ENCODE measurements around the gene UBA5. TPM values are rescaled to one million over a fixed set of nuclear protein-coding genes. Genes with fewer than 3 reads are reported as not detected.

The UBA5 gene
- total RNA-seq, 1 donor from 2014 or later: 84.7 TPM

GRCh38 chr3:132625613-132626012 lies 34.5 kb upstream of the UBA5 start:
- H3K36me3 ChIP-seq: peaks cover 17% of the 10 kb centered on the region
- Mint-ChIP-seq H3K27ac (no peak overlapping the region), H3K4me3 (no peak overlapping the region), H3K36me3 (peaks cover 13% of the 10 kb centered on the region), H3K4me1 (no peaks in the 10 kb centered on the region), H3K27me3 (ENCODE audit: insufficient read depth, low read depth) (no peaks in the 10 kb centered on the region), H3K9me3 (no peaks in the 10 kb centered on the region)
- no peak overlapping the region for H2AFZ ChIP-seq (replicated peaks)
- H3K4me2 ChIP-seq: no peak overlapping the region
- no peaks in the 10 kb centered on the region for H3K4me1 ChIP-seq
- TF ChIP-seq EZH2 (IDR thresholded peaks at IDR 0.05): no peak
- no peak for TF ChIP-seq EZH2phosphoT487 (IDR thresholded peaks at IDR 0.05)
- TF ChIP-seq CTCF (IDR thresholded peaks at IDR 0.05): no peak
- H3K79me2 ChIP-seq (ENCODE audit: low read depth): no peaks in the 10 kb centered on the region
- no peak overlapping the region for H3K4me3 ChIP-seq
- H3K9me3 ChIP-seq (ENCODE audit: low read depth): no peaks in the 10 kb centered on the region
- peak overlapping the region; percentile 13 for H3K27ac ChIP-seq
- no peaks in the 10 kb centered on the region for H3F3A ChIP-seq (ENCODE audit: low read depth)
- H3K9ac ChIP-seq: no peak overlapping the region
- H3K27me3 ChIP-seq: no peaks in the 10 kb centered on the region
- DNase-seq (ENCODE audit: low spot score): no peak
- no peaks in the 10 kb centered on the region for H4K20me1 ChIP-seq (ENCODE audit: low read depth)

DNA sequence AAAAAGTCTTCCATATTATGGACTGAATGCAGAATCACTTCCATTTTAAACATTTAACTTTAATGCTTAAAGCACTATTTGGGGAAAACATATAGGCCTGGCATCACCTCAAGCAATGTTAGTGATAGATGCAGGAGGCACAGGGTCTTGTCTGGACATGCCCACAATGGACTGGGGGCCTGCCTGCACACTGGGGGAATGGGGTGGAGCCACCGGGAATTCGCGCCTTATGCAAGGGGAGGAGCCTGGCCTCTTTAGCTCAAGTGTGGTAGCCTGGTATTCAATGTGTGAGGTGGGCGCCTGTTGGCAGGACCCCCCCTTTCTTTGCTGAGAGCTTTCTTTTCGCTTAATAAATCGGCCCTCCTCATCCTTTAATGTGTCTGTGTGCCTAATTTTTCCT lies 33.2 kb upstream of the UBA5 start:
- Mint-ChIP-seq H3K4me3 (no peak overlapping the region), H3K27me3 (ENCODE audit: insufficient read depth, low read depth) (no peaks in the 10 kb centered on the region), H3K4me1 (no peaks in the 10 kb centered on the region), H3K9me3 (no peaks in the 10 kb centered on the region), H3K27ac (no peak overlapping the region), H3K36me3 (peaks cover 6% of the 10 kb centered on the region)
- H3K79me2 ChIP-seq (ENCODE audit: low read depth): no peaks in the 10 kb centered on the region
- H2AFZ ChIP-seq (replicated peaks): no peak overlapping the region
- no peaks in the 10 kb centered on the region for H3K4me1 ChIP-seq
- peaks cover 13% of the 10 kb centered on the region for H3K36me3 ChIP-seq
- no peak overlapping the region for H3K27ac ChIP-seq
- no peaks in the 10 kb centered on the region for H3F3A ChIP-seq (ENCODE audit: low read depth)
- no peak for DNase-seq (ENCODE audit: low spot score)
- no peaks in the 10 kb centered on the region for H3K27me3 ChIP-seq
- H4K20me1 ChIP-seq (ENCODE audit: low read depth): no peaks in the 10 kb centered on the region
- no peak for TF ChIP-seq EZH2phosphoT487 (IDR thresholded peaks at IDR 0.05)
- TF ChIP-seq CTCF (IDR thresholded peaks at IDR 0.05): no peak
- no peak for TF ChIP-seq EZH2 (IDR thresholded peaks at IDR 0.05)
- no peak overlapping the region for H3K4me3 ChIP-seq
- no peak overlapping the region for H3K4me2 ChIP-seq
- no peak overlapping the region for H3K9ac ChIP-seq
- no peaks in the 10 kb centered on the region for H3K9me3 ChIP-seq (ENCODE audit: low read depth)

GRCh38 chr3:132628157-132628556 lies 32.0 kb upstream of the UBA5 start:
- H3K27me3 ChIP-seq: no peaks in the 10 kb centered on the region
- no peak overlapping the region for H3K9ac ChIP-seq
- no peaks in the 10 kb centered on the region for H3K9me3 ChIP-seq (ENCODE audit: low read depth)
- no peak overlapping the region for H2AFZ ChIP-seq (replicated peaks)
- no peaks in the 10 kb centered on the region for H3K4me1 ChIP-seq
- Mint-ChIP-seq H3K27me3 (ENCODE audit: insufficient read depth, low read depth) (no peaks in the 10 kb centered on the region), H3K27ac (no peak overlapping the region), H3K36me3 (peaks cover 6% of the 10 kb centered on the region), H3K4me1 (no peaks in the 10 kb centered on the region), H3K4me3 (no peak overlapping the region), H3K9me3 (no peaks in the 10 kb centered on the region)
- no peak overlapping the region for H3K27ac ChIP-seq
- H4K20me1 ChIP-seq (ENCODE audit: low read depth): no peaks in the 10 kb centered on the region
- TF ChIP-seq CTCF (IDR thresholded peaks at IDR 0.05): no peak
- TF ChIP-seq EZH2phosphoT487 (IDR thresholded peaks at IDR 0.05): no peak
- peaks cover 13% of the 10 kb centered on the region for H3K36me3 ChIP-seq
- no peaks in the 10 kb centered on the region for H3K79me2 ChIP-seq (ENCODE audit: low read depth)
- H3K4me3 ChIP-seq: no peak overlapping the region
- no peak overlapping the region for H3K4me2 ChIP-seq
- DNase-seq (ENCODE audit: low spot score): no peak
- H3F3A ChIP-seq (ENCODE audit: low read depth): no peaks in the 10 kb centered on the region

GRCh38 chr3:132629928-132630327 lies 30.2 kb upstream of the UBA5 start:
- Mint-ChIP-seq H3K27ac (no peak overlapping the region), H3K4me3 (no peak overlapping the region), H3K27me3 (ENCODE audit: insufficient read depth, low read depth) (no peaks in the 10 kb centered on the region), H3K9me3 (no peaks in the 10 kb centered on the region), H3K4me1 (no peaks in the 10 kb centered on the region), H3K36me3 (peaks cover 6% of the 10 kb centered on the region)
- no peak overlapping the region for H3K4me3 ChIP-seq
- H3K9ac ChIP-seq: no peak overlapping the region
- H2AFZ ChIP-seq (replicated peaks): no peak overlapping the region
- H3K4me1 ChIP-seq: no peaks in the 10 kb centered on the region
- TF ChIP-seq EZH2phosphoT487 (IDR thresholded peaks at IDR 0.05) (no peak), EZH2 (IDR thresholded peaks at IDR 0.05) (no peak), CTCF (IDR thresholded peaks at IDR 0.05) (no peak)
- no peaks in the 10 kb centered on the region for H3K27me3 ChIP-seq
- H3K27ac ChIP-seq: no peak overlapping the region
- no peaks in the 10 kb centered on the region for H4K20me1 ChIP-seq (ENCODE audit: low read depth)
- H3K36me3 ChIP-seq: peaks cover 10% of the 10 kb centered on the region
- no peak overlapping the region for H3K4me2 ChIP-seq
- no peaks in the 10 kb centered on the region for H3K9me3 ChIP-seq (ENCODE audit: low read depth)
- DNase-seq (ENCODE audit: low spot score): no peak
- no peaks in the 10 kb centered on the region for H3K79me2 ChIP-seq (ENCODE audit: low read depth)
- H3F3A ChIP-seq (ENCODE audit: low read depth): no peaks in the 10 kb centered on the region
